22Rv1 (cell line): ENCODE measurements around the gene HUS1.
"Not testable (repeated sequence)": the region's sequence is repeated elsewhere in the genome, so short reads cannot be mapped to it uniquely, and the experiment has no call there.

Source experiments
- H3K27ac ChIP-seq: fragments of 450-650 bp; 2 replicates; pipeline ENCODE4 v1.5.1; 2017
- ZFX ChIP-seq: fragments of 450-650 bp; IDR thresholded peaks from 2 replicates; pipeline ENCODE4 v1.6.1; 2017; ENCODE audit warnings: antibody characterized with exemption, borderline replicate concordance
- TF ChIP-seq, protein P1 (sequence below): fragments of 450-650 bp; IDR thresholded peaks from 2 replicates; pipeline ENCODE4 v1.5.1; 2017; ENCODE audit warnings: mild to moderate bottlenecking

HUS1 gene

DNA sequence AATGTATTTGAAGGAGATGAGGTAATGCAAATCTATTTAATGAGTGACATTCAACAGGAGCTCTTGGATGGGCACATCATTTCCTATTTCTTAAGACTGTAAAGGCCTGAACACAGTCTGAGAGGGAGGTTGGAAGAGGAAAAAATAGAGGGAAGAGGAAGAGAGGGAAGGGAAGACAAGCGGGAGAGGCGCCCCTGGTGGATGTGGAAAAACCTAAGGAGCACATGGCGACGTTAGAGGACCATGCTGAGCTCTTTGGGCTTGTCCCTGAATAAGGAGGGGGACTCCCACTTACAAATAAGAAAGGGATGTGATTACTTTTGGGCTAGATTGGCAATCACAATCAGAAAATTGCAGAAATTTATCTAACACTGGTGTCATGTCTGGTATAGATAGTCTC is 29.8 kb upstream of the HUS1 start:
- H3K27ac ChIP-seq, result no peak overlapping the region
- TF ChIP-seq, protein P1, sequence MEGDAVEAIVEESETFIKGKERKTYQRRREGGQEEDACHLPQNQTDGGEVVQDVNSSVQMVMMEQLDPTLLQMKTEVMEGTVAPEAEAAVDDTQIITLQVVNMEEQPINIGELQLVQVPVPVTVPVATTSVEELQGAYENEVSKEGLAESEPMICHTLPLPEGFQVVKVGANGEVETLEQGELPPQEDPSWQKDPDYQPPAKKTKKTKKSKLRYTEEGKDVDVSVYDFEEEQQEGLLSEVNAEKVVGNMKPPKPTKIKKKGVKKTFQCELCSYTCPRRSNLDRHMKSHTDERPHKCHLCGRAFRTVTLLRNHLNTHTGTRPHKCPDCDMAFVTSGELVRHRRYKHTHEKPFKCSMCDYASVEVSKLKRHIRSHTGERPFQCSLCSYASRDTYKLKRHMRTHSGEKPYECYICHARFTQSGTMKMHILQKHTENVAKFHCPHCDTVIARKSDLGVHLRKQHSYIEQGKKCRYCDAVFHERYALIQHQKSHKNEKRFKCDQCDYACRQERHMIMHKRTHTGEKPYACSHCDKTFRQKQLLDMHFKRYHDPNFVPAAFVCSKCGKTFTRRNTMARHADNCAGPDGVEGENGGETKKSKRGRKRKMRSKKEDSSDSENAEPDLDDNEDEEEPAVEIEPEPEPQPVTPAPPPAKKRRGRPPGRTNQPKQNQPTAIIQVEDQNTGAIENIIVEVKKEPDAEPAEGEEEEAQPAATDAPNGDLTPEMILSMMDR, result no peak
- no peak for TF ChIP-seq ZFX

DNA sequence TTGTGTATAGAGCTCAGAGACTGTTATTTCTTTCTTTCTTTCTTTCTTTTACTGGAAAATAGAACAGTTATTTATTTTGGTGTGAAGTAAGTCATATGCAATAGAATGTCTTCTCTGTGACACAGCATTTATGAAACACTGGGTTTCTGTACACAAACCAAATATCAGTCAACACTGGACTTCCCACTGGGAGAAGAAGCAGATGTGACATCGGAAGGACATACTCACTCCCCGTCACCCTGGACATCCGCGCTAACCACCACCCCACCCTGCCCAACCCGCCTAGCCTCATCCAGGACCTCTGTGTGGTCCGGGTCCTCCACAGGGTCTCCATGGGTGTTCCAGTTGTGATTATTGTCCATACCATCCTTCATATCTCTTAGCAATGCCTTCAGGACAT is 27.5 kb upstream of the HUS1 start:
- TF ChIP-seq ZFX, result no peak
- TF ChIP-seq, protein P1, result no peak
- H3K27ac ChIP-seq, result no peak overlapping the region

DNA sequence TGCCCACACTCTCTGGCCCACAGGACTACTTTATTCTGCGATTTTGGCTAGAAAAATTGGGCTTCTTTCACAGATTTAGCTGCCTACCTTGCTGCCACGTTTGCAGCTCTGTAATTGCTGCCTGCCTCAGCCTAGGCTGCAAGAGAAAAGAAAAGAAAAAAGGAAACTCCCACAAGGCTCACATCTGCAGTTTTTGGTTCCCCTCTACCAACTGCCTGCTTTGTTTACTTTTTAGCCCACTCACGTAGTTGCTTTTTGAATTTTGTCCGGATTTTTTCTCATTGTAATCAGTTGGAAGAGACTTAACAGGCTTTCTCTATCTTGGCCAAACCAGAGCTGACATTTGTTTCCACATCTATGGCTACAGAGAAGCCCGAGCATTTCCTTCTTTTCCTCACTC is 25.2 kb upstream of the HUS1 start:
- no peak overlapping the region for H3K27ac ChIP-seq
- no peak for TF ChIP-seq ZFX
- TF ChIP-seq, protein P1, result no peak

DNA sequence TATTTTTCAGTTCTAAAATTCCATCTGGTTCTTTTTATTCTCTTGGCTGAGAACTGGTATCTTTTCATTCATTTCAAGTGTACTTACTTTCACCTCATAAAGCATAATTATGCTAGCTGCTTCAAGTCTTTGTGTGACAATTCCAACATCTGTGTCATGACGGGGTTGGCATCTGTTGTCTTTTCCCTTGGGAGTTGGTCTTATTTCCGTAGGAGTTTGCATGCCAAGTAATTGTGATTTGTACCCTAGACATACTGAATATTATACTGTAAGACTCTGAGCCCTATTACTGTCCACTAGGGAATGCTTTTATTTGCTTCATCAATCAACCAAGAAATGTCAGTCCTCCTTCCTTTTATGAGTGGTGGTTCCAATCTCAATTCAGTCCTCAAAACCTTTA is 24.6 kb upstream of the HUS1 start:
- H3K27ac ChIP-seq, result no peak overlapping the region
- no peak for TF ChIP-seq ZFX
- TF ChIP-seq, protein P1, result no peak

DNA sequence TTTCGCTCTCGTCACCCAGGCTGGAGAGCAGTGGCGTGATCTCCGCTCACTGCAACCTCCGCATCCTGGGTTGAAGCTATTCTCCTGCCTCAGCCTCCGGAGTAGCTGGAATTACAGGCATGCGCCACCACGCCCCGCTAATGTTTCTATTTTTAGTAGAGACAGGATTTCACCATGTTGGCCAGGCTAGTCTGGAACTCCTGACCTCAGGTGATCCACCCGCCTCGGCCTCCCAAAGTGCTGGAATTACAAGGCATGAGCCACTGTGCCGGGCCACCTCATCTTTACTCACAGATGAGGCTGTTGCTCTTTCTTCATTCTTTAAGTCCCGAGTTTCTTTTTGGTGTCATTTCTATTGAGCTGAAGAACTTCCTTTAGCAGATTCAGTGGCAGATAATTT is 20.7 kb upstream of the HUS1 start:
- H3K27ac ChIP-seq, result not testable (repeated sequence)

DNA sequence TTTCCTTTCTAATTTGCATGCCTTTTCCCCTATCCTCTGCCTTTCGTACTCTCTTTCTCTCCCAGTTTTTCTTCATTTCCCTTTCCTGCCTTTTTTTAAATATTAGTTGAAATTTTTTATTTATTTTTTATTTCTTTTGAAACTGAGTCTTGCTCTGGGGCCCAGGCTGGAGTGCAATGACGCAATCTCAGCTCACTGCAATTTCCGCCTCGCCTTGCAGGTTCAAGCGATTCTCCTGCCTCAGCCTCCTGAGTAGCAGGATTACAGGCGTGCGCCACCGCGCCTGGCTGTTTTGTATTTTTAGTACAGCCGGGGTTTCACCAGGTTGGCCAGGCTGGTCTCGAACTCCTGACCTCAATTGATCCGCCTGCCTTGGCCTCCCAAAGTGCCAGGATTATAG is 20.0 kb upstream of the HUS1 start:
- H3K27ac ChIP-seq, result no peak overlapping the region
- no peak for TF ChIP-seq ZFX
- TF ChIP-seq, protein P1, result no peak

DNA sequence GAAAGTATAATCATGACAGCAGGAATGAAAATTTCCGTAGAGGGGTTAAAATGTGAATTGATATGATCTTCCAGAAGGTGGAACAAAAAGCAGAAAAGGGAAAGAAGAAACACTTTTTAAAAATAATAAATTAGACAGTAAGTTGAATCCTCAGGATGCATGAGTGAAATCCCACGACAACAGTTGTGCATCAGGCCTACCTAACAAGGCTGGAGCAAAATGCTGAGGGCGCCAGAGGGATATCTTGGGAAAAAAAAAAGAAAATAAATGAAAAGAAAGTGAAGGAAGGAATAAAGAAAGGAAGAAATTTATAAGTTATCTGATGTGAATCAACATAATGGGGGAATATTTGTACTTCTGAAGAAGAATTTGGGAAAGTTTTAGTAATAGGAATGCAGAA is 13.0 kb upstream of the HUS1 start:
- TF ChIP-seq ZFX, result no peak
- TF ChIP-seq, protein P1, result no peak
- no peak overlapping the region for H3K27ac ChIP-seq

DNA sequence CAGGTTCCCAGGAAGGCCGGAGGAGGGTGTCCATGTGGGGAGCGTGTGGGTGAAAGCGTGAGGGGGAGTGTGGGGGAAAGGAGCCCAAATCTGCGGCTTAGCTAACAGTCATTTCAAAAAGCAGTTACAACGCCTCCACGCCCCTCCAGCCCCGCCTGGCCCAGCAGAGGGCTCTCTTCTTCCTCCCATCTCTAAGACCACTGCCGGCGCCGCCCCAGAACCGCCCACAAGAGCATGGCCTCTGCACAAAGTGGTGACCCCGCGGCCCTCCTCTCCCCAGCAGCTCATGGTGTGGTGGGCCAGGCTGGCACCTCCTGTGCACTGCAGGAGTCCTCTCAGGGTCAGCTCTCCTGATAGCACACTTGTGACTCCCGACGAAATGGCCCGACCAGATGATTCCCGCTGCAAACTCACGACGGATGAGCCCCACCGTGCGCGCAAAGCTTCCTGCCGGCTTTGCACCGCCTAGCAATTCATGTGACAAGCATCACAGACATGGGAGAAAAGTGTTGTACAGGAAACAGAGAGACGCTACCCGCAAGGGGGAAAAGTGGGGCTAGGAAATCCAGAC is 12.4 kb upstream of the HUS1 start:
- H3K27ac ChIP-seq, result no peak overlapping the region
- no peak for TF ChIP-seq ZFX
- TF ChIP-seq, protein P1, result peak; percentile 23
